SH-SY5Y (cell line): ENCODE data around the gene TNS3.

Experiments used
- GATA2 ChIP-seq: IDR thresholded peaks from 2 replicates; pipeline ENCODE4 v1.6.1; 2011; ENCODE audit warnings: mild to moderate bottlenecking, low read depth, low read length
- GATA3 ChIP-seq: IDR thresholded peaks from 2 replicates; pipeline ENCODE4 v1.6.1; 2011; ENCODE audit warnings: low read depth, mild to moderate bottlenecking, low read length, moderate library complexity

TNS3 gene

GRCh38 chr7:47358944-47359588 lies 222.8 kb downstream of the TNS3 start:
- TF ChIP-seq GATA2 (no peak), GATA3 (no peak)

DNA sequence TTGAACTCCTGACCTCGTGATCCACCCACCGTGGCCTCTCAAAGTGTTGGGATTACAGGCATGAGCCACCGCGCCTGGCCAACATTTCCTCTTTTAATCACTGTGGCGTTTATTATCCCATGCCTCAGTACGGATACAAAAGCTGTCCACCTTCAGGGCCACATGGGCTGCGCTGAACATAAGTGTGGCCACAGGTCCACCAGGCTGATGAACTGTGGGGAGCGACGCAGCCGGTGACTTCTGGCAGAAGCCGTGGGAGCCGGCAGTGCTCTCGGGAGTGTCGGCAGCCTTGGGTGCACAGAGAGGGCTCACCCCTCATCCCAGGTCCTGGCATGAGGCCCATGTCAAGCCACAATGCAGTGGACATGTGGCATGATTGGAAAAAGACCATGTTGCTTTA lies 223.6 kb downstream of the TNS3 start:
- TF ChIP-seq GATA2 (no peak), GATA3 (no peak)

GRCh38 chr7:47357863-47358262 lies 224.0 kb downstream of the TNS3 start:
- TF ChIP-seq GATA2: no peak
- no peak for TF ChIP-seq GATA3

GRCh38 chr7:47357361-47357760 lies 224.6 kb downstream of the TNS3 start:
- TF ChIP-seq GATA3 (no peak), GATA2 (no peak)

DNA sequence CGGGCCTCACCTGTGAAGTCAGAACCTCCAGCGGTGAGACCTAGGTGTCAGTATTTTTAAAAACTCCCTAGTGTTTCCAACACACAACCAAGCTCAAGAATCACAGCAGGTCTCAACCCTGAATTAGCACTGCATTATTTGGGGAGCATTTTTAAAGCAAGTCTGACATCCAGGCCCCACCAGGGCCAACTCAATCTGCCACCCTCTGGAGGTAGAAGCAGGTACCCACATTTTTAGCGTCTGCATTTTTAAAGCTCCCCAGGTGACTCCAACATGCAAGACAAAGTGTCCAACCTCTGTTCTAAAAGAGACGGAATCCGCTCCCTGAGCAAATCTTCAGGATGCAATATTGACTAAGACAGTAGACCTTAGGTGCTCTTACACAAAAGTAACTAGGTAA lies 225.7 kb downstream of the TNS3 start:
- no peak for TF ChIP-seq GATA2
- no peak for TF ChIP-seq GATA3

DNA sequence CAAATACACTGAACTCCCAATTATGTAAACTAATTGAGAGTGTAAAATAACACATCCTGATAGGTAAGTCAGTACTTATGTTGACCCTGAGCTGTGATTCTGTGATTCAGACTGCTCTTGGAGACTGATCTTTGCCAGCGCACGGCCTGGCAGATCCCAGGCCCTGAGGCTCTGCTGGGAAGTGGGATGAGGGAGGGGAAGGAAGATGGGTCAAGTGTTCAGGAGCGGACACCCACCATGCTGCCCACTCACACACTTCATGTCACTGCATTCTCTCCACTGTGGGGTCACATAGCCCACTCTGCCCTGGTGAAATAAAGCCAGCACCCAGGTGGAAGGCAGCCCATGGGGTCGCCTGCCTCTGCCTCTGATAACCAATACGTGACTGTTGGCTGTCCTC lies 226.2 kb downstream of the TNS3 start:
- TF ChIP-seq GATA3 (no peak), GATA2 (no peak)

DNA sequence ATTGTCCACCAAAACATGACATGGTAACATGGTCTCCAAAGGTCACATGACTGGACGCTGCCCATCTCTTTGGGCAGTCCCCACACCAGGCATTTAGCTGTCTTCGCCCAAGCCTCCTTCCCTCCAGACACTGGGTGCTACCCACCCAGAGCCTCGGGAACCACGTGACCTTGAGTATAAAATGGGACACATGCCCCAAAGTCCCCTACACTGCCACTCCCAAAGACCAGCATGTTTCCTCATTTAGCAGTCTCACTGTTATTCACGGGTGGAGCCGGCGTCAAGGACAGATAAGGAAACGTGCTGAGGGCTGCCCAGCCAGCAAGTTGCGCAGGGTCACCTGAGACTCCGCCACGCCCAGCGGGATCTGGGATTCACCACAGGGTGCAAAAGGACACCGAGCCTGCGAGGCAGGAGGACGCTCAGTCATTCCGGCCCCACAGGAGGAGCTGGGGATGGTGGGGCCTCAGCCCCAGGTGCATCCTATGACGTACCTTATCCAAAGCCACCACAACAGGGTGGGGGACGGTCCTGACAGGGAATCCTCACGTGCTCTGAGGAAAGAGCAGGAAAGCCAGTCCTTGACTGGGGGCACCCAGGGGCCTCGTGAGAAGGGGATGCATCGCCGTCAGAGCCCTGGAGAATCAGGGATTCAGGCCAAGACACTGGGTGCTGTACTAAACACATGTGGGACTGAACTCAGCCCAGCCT lies 226.9 kb downstream of the TNS3 start:
- TF ChIP-seq GATA3 (no peak), GATA2 (no peak)

GRCh38 chr7:47354071-47354470 lies 227.8 kb downstream of the TNS3 start:
- no peak for TF ChIP-seq GATA3

DNA sequence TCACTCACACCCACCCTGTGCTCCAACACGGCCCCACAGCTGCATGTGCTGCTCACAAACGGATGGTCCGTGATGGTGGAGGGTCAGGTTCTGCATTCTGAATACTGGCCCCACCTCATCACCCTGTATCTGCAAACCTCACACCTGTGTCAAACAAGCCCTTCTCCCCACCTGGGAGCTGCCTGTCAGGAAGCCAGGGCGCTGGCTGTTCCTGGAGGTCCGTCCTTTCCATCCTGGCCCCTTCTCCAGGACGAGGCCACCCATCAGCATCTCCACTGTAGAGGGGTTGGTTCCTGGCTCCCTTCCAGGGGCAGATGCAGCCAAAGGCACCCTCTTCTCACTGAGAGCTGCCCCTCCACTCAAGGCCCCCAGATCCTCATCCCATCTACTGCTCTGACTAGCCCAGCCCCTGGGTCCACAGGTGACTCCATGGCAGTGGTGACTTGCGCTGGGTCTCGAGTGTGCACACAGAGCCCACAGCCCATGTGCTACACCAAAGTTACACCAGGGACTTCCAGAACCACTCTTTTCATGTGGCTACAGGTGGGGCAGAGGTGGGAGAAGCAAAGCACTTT lies 229.4 kb downstream of the TNS3 start:
- TF ChIP-seq GATA2 (no peak), GATA3 (no peak)

DNA sequence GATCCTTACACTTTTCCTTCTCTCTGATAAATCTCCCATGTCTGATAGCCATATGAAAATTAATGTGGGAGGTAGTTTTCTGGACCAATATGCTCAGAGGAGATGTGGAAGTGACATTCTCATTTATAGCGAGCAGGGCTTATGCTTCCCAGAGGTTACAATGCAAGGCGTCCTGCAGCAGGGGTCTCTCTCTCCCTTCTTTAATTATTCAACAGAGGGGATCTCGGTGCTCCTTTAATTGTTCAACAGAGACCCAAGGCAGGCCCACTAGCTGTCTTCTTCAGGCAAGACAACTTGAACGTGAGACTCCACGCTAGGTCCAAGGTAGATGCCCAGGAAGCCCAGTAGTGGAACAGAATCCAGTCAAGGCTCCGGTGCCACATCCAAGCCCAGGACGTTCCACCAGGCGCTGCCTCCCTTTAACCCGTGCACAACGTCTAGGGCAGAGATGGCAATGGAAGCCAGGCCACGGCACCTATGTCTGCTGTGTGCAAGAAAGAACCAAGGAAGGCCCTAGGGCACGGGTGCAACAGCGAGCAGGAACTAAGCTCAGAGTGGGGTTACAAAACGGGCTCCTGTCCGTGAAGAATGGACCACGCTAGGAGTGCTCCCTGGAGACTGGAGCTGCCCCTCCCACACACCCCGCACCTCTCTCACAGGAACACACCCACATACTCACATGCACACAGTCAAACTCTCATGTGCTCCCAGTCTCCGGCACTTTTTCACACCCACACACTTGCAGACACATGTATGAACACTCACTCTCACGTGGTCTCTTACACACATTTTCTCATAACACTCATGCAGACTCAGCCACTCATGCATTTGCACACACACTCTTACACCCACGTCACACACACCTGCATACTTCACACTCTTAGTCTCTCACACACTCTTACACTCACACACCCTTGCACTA lies 230.4 kb downstream of the TNS3 start:
- TF ChIP-seq GATA3 (no peak), GATA2 (no peak)

GRCh38 chr7:47350425-47350824 lies 231.5 kb downstream of the TNS3 start:
- TF ChIP-seq GATA3: no peak
- TF ChIP-seq GATA2: no peak

DNA sequence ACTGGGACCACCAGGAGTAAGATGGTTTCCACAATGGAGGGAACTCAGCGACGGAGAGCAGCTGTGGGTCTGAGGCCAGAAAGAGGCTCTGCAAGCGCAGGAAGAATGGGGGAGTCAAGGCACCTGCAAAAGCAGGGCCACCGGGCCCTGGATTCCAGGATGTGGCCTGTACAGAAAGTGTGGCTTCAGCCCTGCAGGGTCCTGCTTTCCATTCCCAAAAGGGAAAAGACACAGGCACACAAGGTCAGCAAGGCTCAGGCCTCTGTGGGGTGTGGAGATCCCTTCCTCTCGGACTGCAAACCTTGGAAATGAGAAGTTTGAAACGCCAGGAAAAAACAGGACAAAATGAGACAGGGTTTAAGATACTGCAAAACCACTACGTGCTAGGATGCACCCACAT lies 232.5 kb downstream of the TNS3 start:
- no peak for TF ChIP-seq GATA3
- TF ChIP-seq GATA2: no peak

GRCh38 chr7:47347816-47348385 lies 234.0 kb downstream of the TNS3 start:
- no peak for TF ChIP-seq GATA2
- no peak for TF ChIP-seq GATA3

DNA sequence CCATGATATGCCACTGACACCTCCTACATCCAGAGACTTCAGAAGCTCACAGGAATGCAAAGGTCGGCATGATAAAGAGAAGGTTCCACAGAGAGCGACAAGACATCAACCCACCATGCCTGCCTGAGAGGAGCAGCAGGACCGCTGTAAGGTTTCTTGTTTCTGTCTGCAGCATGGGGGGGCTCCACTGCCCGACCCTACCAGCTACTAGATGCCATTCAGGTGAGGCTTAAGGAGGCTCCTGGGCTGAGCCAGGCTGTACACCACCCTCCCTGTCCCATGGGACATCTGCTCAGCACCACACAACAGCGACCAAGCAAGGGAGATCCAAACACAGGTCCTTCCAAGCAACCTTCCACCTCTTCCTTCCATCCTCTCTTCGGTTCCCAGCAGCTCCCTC lies 234.6 kb downstream of the TNS3 start:
- TF ChIP-seq GATA3 (no peak), GATA2 (no peak)

- TF ChIP-seq GATA2: no peak
- no peak for TF ChIP-seq GATA3
Measured at GRCh38 chr7:47346377-47346914, 235.5 kb downstream of the TNS3 start.
